DND-41 (cell line): ENCODE measurements around the gene CCSER2.

Source experiments
- ATAC-seq: fragments of 200-7000 bp; cut with Tn5 transposase; 3 replicates; pipeline ENCODE4 v1.9.1; 2021; ENCODE audit warnings: low read depth; ENCODE audit not compliant: insufficient read depth
- DNase-seq: peaks from one replicate; pipeline ENCODE4 v3.0.0-alpha.2; 2020
- H2AFZ ChIP-seq: 2 replicates; pipeline ENCODE4 v1.6.0; 2012; ENCODE audit warnings: low read depth, low read length
- H3K27ac ChIP-seq: 2 replicates; pipeline ENCODE4 v1.5.1; 2012; ENCODE audit warnings: low read length, inconsistent platforms
- H3K27me3 ChIP-seq: fragments of 200-600 bp; sonication (generic); 2 replicates; pipeline ENCODE4 v1.6.0; 2012; ENCODE audit warnings: low read length, mild to moderate bottlenecking, inconsistent platforms; ENCODE audit not compliant: insufficient read depth, poor library complexity
- H3K36me3 ChIP-seq: 2 replicates; pipeline ENCODE4 v1.5.1; 2012; ENCODE audit warnings: low read length, inconsistent platforms; ENCODE audit not compliant: insufficient read depth
- H3K4me1 ChIP-seq: 2 replicates; pipeline ENCODE4 v1.5.1; 2012; ENCODE audit warnings: mild to moderate bottlenecking, low read length; ENCODE audit not compliant: insufficient read depth
- H3K4me2 ChIP-seq: 2 replicates; pipeline ENCODE4 v1.6.0; 2012; ENCODE audit warnings: mild to moderate bottlenecking, moderate library complexity, low read length, inconsistent platforms; ENCODE audit not compliant: insufficient read depth
- H3K4me3 ChIP-seq, 2 experiments: fragments of 200-600 bp in 1 of 2; shearing (Covaris generic) in 1 of 2; 2 replicates each; pipeline ENCODE4 v1.5.1; 2012 to 2016; ENCODE audit warnings: inconsistent platforms in 2 of 2, low read length in 2 of 2, mild to moderate bottlenecking in 2 of 2, low read depth in 1 of 2, moderate library complexity in 1 of 2
- H3K79me2 ChIP-seq: 2 replicates; pipeline ENCODE4 v1.6.0; 2012; ENCODE audit warnings: low read length, inconsistent platforms; ENCODE audit not compliant: insufficient read depth
- H3K9ac ChIP-seq: 2 replicates; pipeline ENCODE4 v1.6.0; 2012; ENCODE audit warnings: low read depth, mild to moderate bottlenecking, inconsistent platforms, low read length, moderate library complexity
- H3K9me3 ChIP-seq: 2 replicates; pipeline ENCODE4 v1.5.1; 2012; ENCODE audit warnings: low read length, moderate library complexity, mild to moderate bottlenecking, inconsistent platforms; ENCODE audit not compliant: insufficient read depth, severe bottlenecking
- H4K20me1 ChIP-seq: 2 replicates; pipeline ENCODE4 v1.6.0; 2012; ENCODE audit warnings: low read length; ENCODE audit not compliant: insufficient read depth
- EZH2 ChIP-seq: IDR thresholded peaks from 3 replicates; pipeline ENCODE4 v1.6.1; 2012; ENCODE audit warnings: borderline replicate concordance, low read depth, mild to moderate bottlenecking, moderate library complexity, low read length, inconsistent platforms; ENCODE audit not compliant: severe bottlenecking
- TF ChIP-seq, protein P1 (sequence below): IDR thresholded peaks from 2 replicates; pipeline ENCODE4 v1.5.1; 2012; ENCODE audit warnings: borderline replicate concordance, low read length, moderate library complexity, mild to moderate bottlenecking; ENCODE audit not compliant: poor library complexity, severe bottlenecking; ENCODE audit errors: extremely low read depth

CCSER2 gene

DNA sequence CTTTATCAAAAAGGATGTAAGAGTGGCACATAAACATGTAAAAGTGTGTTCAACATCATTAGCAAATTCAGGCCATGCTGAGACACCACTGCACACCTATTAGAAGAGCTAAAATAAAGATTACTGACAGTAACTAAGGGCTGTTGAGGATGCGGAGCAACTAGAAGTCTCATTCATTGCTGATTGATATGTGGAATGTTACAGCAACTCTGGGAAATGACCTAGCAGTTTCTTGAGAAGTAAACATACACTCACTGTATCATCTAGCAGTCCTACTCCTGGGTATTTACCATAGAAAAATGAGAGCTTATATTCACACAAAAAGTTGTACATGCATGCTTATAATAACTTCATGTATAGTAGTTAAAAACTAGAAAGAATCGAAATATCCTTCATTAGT is 77.3 kb downstream of the CCSER2 start:
- Histone ChIP-seq H3K79me2 (peaks cover 27% of the 10 kb centered on the region), H3K9me3 (peaks cover 3% of the 10 kb centered on the region), H4K20me1 (no peaks in the 10 kb centered on the region), H3K27ac (no peak overlapping the region), H3K27me3 (no peaks in the 10 kb centered on the region), H3K4me3 (no peak overlapping the region), H3K36me3 (peaks cover 16% of the 10 kb centered on the region), H3K4me2 (no peak overlapping the region), H2AFZ (no peak overlapping the region), H3K9ac (no peak overlapping the region), H3K4me1 (peaks cover 9% of the 10 kb centered on the region)
- DNase-seq = no peak
- ATAC-seq = no peak
- TF ChIP-seq, protein P1, sequence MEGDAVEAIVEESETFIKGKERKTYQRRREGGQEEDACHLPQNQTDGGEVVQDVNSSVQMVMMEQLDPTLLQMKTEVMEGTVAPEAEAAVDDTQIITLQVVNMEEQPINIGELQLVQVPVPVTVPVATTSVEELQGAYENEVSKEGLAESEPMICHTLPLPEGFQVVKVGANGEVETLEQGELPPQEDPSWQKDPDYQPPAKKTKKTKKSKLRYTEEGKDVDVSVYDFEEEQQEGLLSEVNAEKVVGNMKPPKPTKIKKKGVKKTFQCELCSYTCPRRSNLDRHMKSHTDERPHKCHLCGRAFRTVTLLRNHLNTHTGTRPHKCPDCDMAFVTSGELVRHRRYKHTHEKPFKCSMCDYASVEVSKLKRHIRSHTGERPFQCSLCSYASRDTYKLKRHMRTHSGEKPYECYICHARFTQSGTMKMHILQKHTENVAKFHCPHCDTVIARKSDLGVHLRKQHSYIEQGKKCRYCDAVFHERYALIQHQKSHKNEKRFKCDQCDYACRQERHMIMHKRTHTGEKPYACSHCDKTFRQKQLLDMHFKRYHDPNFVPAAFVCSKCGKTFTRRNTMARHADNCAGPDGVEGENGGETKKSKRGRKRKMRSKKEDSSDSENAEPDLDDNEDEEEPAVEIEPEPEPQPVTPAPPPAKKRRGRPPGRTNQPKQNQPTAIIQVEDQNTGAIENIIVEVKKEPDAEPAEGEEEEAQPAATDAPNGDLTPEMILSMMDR = no peak
- no peak for TF ChIP-seq EZH2

DNA sequence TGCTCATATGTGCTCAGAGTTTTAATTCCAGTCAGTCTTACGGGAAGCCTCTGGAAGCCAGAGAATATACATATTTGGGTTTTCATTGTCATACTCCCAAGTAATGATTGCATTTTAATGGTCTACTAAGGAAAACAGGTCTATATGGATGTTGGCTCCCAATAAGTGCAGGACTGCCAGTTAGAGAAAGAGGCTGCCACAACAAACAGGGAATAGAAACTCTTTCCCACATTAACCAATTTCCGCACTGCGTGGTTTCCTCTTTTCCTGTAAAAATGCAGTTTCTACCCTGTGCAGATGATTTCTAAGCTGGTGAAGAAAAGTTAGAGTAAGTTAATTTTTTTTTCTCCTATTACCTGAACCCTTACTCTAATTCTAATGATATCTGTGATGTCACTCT is 78.2 kb downstream of the CCSER2 start:
- ATAC-seq (no peak), DNase-seq (no peak)
- Histone ChIP-seq H3K36me3 (peaks cover 16% of the 10 kb centered on the region; the same call in 1 of the 2 replicates), H4K20me1 (no peaks in the 10 kb centered on the region), H3K4me1 (peaks cover 9% of the 10 kb centered on the region), H2AFZ (no peak overlapping the region), H3K9ac (no peak overlapping the region), H3K4me2 (no peak overlapping the region), H3K79me2 (peaks cover 33% of the 10 kb centered on the region), H3K4me3 (no peak overlapping the region), H3K27ac (no peak overlapping the region), H3K9me3 (peaks cover 8% of the 10 kb centered on the region), H3K27me3 (no peaks in the 10 kb centered on the region)
- TF ChIP-seq, protein P1 = no peak
- TF ChIP-seq EZH2 = no peak

DNA sequence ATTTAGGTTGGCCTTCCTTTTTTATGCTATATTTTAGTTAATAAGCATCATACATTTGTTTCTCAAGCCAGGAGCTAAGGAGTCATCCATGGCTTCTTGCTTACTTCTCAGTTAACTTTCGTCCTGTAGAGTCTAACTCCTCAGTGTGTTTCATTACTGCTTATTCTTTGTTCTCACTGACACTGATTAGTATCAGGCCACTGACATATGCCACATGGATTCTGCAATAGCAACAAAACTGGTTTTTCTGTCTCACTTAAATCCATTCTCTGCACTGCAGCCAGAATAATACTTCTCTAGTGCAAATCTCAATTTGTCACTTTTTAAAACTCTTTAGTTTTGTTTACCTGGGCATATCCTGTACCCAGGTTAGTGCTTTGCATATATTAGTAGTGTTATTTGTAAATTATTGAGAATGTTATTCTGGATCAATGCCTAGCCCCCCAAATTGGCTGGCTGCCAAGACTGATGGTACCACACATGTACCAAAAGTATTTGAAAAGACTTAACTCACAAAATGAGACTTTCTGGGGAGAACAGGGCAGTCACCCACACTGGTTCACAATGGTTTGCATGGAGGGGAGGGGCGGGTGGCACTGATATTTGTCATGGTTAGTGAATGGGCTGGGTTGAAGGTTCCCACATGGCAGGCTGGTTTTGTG is 79.1 kb downstream of the CCSER2 start:
- Histone ChIP-seq H3K27me3 (no peaks in the 10 kb centered on the region), H3K9ac (no peak overlapping the region), H3K36me3 (peaks cover 10% of the 10 kb centered on the region; the same call in 1 of the 2 replicates), H4K20me1 (no peaks in the 10 kb centered on the region), H3K4me2 (no peak overlapping the region), H3K4me1 (peaks cover 9% of the 10 kb centered on the region), H3K79me2 (peaks cover 41% of the 10 kb centered on the region), H2AFZ (no peak overlapping the region), H3K4me3 (no peak overlapping the region), H3K9me3 (peaks cover 16% of the 10 kb centered on the region), H3K27ac (no peak overlapping the region)
- DNase-seq = no peak
- ATAC-seq = no peak
- no peak for TF ChIP-seq EZH2
- TF ChIP-seq, protein P1 = no peak
